ENCODE results near the gene RHO. TPM values are rescaled to one million over a fixed set of nuclear protein-coding genes. Genes with fewer than 3 reads are reported as not detected.

The RHO gene
- polyA plus RNA-seq, 1 donor (not counting 4 experiments of a cell fraction or from before 2014, with no cell fraction given), result not detected

DNA sequence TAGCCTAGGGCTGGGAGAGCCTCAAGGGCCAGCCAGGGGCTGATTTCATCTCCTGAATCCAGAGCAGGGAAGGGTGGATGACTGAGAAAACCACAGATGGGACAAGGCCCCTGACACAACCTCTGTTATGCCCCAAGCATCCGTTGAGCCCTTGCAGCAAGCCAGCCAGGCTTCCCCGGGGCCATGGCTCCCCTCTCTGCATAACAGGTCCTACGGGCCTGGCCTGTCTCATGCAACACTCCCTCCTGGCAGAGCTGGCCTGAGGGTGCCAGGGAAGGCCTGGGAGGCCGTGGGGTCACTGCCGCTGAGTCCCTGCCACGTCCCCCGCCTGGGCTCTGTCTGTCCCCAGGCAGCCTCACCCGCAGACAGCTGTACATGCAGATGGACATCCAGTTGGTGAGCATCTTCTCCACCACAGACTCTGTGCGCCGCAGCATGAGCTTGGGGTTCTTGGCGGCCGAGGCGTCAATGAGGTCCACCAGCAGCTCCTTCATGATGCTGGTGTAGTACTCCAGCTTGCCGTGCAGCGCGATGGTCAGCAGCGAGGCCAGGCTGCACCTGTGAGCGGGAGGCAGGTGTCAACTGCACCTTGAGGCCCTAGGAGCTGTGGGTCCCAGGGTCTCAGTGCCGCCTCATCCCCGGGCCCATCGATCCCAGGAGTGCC lies 36.7 kb downstream of the RHO start:
- Histone ChIP-seq H3K36me3 (ENCODE audit: control insufficient read depth in 2 of 2, extremely low read depth in 1 of 2, insufficient read depth in 2 of 2, low read length in 2 of 2) (no peaks in the 10 kb centered on the region), H3K4me1 (ENCODE audit: control insufficient read depth, extremely low read depth, insufficient read depth, low read length) (no peaks in the 10 kb centered on the region), H4K20me1 (ENCODE audit: control insufficient read depth, extremely low read depth, insufficient read depth, low read length) (no peaks in the 10 kb centered on the region), H3K9me3 (ENCODE audit: control insufficient read depth, low read depth, low read length) (no peaks in the 10 kb centered on the region), H2AFZ (ENCODE audit: control insufficient read depth, low read length) (no peak overlapping the region), H3K27me3 (ENCODE audit: control insufficient read depth, extremely low read depth, insufficient read depth, low read length) (peaks cover 6% of the 10 kb centered on the region), H3K4me2 (ENCODE audit: control insufficient read depth, extremely low read depth, insufficient read depth, low read depth, low read length) (no peak overlapping the region), H3K79me2 (ENCODE audit: control insufficient read depth, insufficient read depth, low read length) (no peaks in the 10 kb centered on the region), H3K9ac (ENCODE audit: control insufficient read depth, extremely low read depth, insufficient read depth, low read length) (no peak overlapping the region), H3K9me1 (ENCODE audit: control insufficient read depth, extremely low read depth, insufficient read depth, low read length) (no peaks in the 10 kb centered on the region), H3K4me3 (ENCODE audit: control insufficient read depth in 2 of 3, extremely low read depth in 1 of 3, insufficient read depth in 2 of 3, low read depth in 1 of 3, low read length in 3 of 3) (no peak overlapping the region), H3K27ac (ENCODE audit: control insufficient read depth, insufficient read depth, low read length) (no peak overlapping the region)
- DNase-seq (ENCODE audit: low read depth, low spot score), result no peak
- dilution Hi-C loops (cut with MboI; ENCODE audit: extremely low pct_ligation_motif_present, low sequenced_read_pairs), result no loop called here
- TF ChIP-seq EZH2 (IDR thresholded peaks at IDR 0.05; ENCODE audit: low read length), result no peak
- TF ChIP-seq, protein P1, sequence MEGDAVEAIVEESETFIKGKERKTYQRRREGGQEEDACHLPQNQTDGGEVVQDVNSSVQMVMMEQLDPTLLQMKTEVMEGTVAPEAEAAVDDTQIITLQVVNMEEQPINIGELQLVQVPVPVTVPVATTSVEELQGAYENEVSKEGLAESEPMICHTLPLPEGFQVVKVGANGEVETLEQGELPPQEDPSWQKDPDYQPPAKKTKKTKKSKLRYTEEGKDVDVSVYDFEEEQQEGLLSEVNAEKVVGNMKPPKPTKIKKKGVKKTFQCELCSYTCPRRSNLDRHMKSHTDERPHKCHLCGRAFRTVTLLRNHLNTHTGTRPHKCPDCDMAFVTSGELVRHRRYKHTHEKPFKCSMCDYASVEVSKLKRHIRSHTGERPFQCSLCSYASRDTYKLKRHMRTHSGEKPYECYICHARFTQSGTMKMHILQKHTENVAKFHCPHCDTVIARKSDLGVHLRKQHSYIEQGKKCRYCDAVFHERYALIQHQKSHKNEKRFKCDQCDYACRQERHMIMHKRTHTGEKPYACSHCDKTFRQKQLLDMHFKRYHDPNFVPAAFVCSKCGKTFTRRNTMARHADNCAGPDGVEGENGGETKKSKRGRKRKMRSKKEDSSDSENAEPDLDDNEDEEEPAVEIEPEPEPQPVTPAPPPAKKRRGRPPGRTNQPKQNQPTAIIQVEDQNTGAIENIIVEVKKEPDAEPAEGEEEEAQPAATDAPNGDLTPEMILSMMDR (optimal IDR thresholded peaks at IDR 0.05 in 1 of 3, IDR thresholded peaks at IDR 0.05 in 1 of 3, conservative IDR thresholded peaks at IDR 0.05 in 1 of 3; ENCODE audit: extremely low read depth in 1 of 3, insufficient read depth in 2 of 3, low read length in 3 of 3), result no peak
- FAIRE-seq, result no peak

DNA sequence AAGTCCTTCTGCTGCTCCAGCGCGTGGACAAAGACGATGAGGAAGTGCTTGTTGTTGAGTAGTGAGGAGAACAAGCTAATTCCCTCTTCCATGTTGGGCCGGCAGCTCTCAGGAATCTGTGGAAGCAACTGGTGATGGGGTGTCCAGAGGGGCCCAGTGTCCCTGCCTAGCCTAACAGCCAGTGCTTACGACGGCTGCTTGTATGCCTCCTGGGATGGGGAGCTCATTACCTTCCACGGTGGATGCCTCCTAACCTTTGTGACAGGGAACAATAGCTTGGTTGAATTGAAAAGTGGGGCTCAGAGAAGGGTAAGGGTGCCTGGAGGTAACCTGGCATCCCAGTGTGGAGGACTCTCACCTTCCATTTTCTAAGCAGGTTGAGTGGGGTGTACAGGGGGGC lies 37.5 kb downstream of the RHO start:
- dilution Hi-C loops (cut with MboI; ENCODE audit: extremely low pct_ligation_motif_present, low sequenced_read_pairs), result no loop called here

More for the DNA sequence above, 37.5 kb downstream of the RHO start:
- DNase-seq (ENCODE audit: low read depth, low spot score) (no peak), FAIRE-seq (no peak)
- no peak overlapping the region for H2AFZ ChIP-seq (ENCODE audit: control insufficient read depth, low read length)
- no peaks in the 10 kb centered on the region for H3K9me1 ChIP-seq (ENCODE audit: control insufficient read depth, extremely low read depth, insufficient read depth, low read length)
- H3K27me3 ChIP-seq (ENCODE audit: control insufficient read depth, extremely low read depth, insufficient read depth, low read length), result peaks cover 6% of the 10 kb centered on the region
- H3K27ac ChIP-seq (ENCODE audit: control insufficient read depth, insufficient read depth, low read length), result no peak overlapping the region
- no peak overlapping the region for H3K4me2 ChIP-seq (ENCODE audit: control insufficient read depth, extremely low read depth, insufficient read depth, low read depth, low read length)
- TF ChIP-seq EZH2 (IDR thresholded peaks at IDR 0.05; ENCODE audit: low read length), result no peak
- TF ChIP-seq, protein P1 (optimal IDR thresholded peaks at IDR 0.05 in 1 of 3, IDR thresholded peaks at IDR 0.05 in 1 of 3, conservative IDR thresholded peaks at IDR 0.05 in 1 of 3; ENCODE audit: extremely low read depth in 1 of 3, insufficient read depth in 2 of 3, low read length in 3 of 3), result no peak
- H3K9me3 ChIP-seq (ENCODE audit: control insufficient read depth, low read depth, low read length), result no peaks in the 10 kb centered on the region
- H3K4me1 ChIP-seq (ENCODE audit: control insufficient read depth, extremely low read depth, insufficient read depth, low read length), result no peaks in the 10 kb centered on the region
- no peak overlapping the region for H3K9ac ChIP-seq (ENCODE audit: control insufficient read depth, extremely low read depth, insufficient read depth, low read length)
- H3K4me3 ChIP-seq (ENCODE audit: control insufficient read depth in 2 of 3, extremely low read depth in 1 of 3, insufficient read depth in 2 of 3, low read depth in 1 of 3, low read length in 3 of 3), result no peak overlapping the region
- no peaks in the 10 kb centered on the region for H4K20me1 ChIP-seq (ENCODE audit: control insufficient read depth, extremely low read depth, insufficient read depth, low read length)
- H3K36me3 ChIP-seq (ENCODE audit: control insufficient read depth in 2 of 2, extremely low read depth in 1 of 2, insufficient read depth in 2 of 2, low read length in 2 of 2), result no peaks in the 10 kb centered on the region
- H3K79me2 ChIP-seq (ENCODE audit: control insufficient read depth, insufficient read depth, low read length), result no peaks in the 10 kb centered on the region
